ENCODE measurements around the gene RALGPS2. TPM values are rescaled to one million over a fixed set of nuclear protein-coding genes. Genes with fewer than 3 reads are reported as not detected.

The RALGPS2 gene
- polyA plus RNA-seq (2012; ENCODE audit: missing spikeins) = 0.81 TPM

GRCh38 chr1:178724728-178725465, at the start of gene RALGPS2:
TSS of gene RALGPS2 (plus strand) at chr1:178725244. CDS start at chr1:178776765, 51,521 bp downstream.
- DNase-seq (ENCODE audit: insufficient read length) (peak; percentile 37), FAIRE-seq (no peak)
- TF ChIP-seq TAF1 (IDR thresholded peaks at IDR 0.05; ENCODE audit: borderline replicate concordance, low read depth, low read length) (no peak), POLR2A (IDR thresholded peaks at IDR 0.05; ENCODE audit: low read depth, low read length) (no peak), POLR2AphosphoS5 (IDR thresholded peaks at IDR 0.05; ENCODE audit: low read depth, low read length) (no peak)

GRCh38 chr1:178679237-178679636, 45.8 kb upstream of the RALGPS2 start:
- TF ChIP-seq POLR2A (IDR thresholded peaks at IDR 0.05; ENCODE audit: low read depth, low read length) = no peak
- TF ChIP-seq POLR2AphosphoS5 (IDR thresholded peaks at IDR 0.05; ENCODE audit: low read depth, low read length) = no peak
- no peak for TF ChIP-seq TAF1 (IDR thresholded peaks at IDR 0.05; ENCODE audit: borderline replicate concordance, low read depth, low read length)
- FAIRE-seq (no peak), DNase-seq (ENCODE audit: insufficient read length) (no peak)

GRCh38 chr1:178682429-178682828, 42.6 kb upstream of the RALGPS2 start:
- TF ChIP-seq POLR2AphosphoS5 (IDR thresholded peaks at IDR 0.05; ENCODE audit: low read depth, low read length) = no peak
- no peak for TF ChIP-seq TAF1 (IDR thresholded peaks at IDR 0.05; ENCODE audit: borderline replicate concordance, low read depth, low read length)
- TF ChIP-seq POLR2A (IDR thresholded peaks at IDR 0.05; ENCODE audit: low read depth, low read length) = no peak
- FAIRE-seq (no peak), DNase-seq (ENCODE audit: insufficient read length) (no peak)

- TF ChIP-seq TAF1 (IDR thresholded peaks at IDR 0.05; ENCODE audit: borderline replicate concordance, low read depth, low read length) = no peak
- TF ChIP-seq POLR2A (IDR thresholded peaks at IDR 0.05; ENCODE audit: low read depth, low read length) = no peak
- no peak for TF ChIP-seq POLR2AphosphoS5 (IDR thresholded peaks at IDR 0.05; ENCODE audit: low read depth, low read length)
- FAIRE-seq (no peak), DNase-seq (ENCODE audit: insufficient read length) (no peak)
Measured at GRCh38 chr1:178682886-178683285, 42.2 kb upstream of the RALGPS2 start.

GRCh38 chr1:178683291-178683690, 41.8 kb upstream of the RALGPS2 start:
- FAIRE-seq (no peak), DNase-seq (ENCODE audit: insufficient read length) (no peak)
- no peak for TF ChIP-seq POLR2AphosphoS5 (IDR thresholded peaks at IDR 0.05; ENCODE audit: low read depth, low read length)
- no peak for TF ChIP-seq TAF1 (IDR thresholded peaks at IDR 0.05; ENCODE audit: borderline replicate concordance, low read depth, low read length)
- no peak for TF ChIP-seq POLR2A (IDR thresholded peaks at IDR 0.05; ENCODE audit: low read depth, low read length)

- DNase-seq (ENCODE audit: insufficient read length) (no peak), FAIRE-seq (no peak)
- TF ChIP-seq TAF1 (IDR thresholded peaks at IDR 0.05; ENCODE audit: borderline replicate concordance, low read depth, low read length) (no peak), POLR2AphosphoS5 (IDR thresholded peaks at IDR 0.05; ENCODE audit: low read depth, low read length) (no peak), POLR2A (IDR thresholded peaks at IDR 0.05; ENCODE audit: low read depth, low read length) (no peak)
Measured at GRCh38 chr1:178684111-178684510, 40.9 kb upstream of the RALGPS2 start.

- FAIRE-seq (no peak), DNase-seq (ENCODE audit: insufficient read length) (no peak)
- TF ChIP-seq POLR2A (IDR thresholded peaks at IDR 0.05; ENCODE audit: low read depth, low read length) = no peak
- no peak for TF ChIP-seq POLR2AphosphoS5 (IDR thresholded peaks at IDR 0.05; ENCODE audit: low read depth, low read length)
- no peak for TF ChIP-seq TAF1 (IDR thresholded peaks at IDR 0.05; ENCODE audit: borderline replicate concordance, low read depth, low read length)
Measured at GRCh38 chr1:178684542-178685000, 40.5 kb upstream of the RALGPS2 start.

- TF ChIP-seq POLR2AphosphoS5 (IDR thresholded peaks at IDR 0.05; ENCODE audit: low read depth, low read length) = no peak
- no peak for TF ChIP-seq POLR2A (IDR thresholded peaks at IDR 0.05; ENCODE audit: low read depth, low read length)
- TF ChIP-seq TAF1 (IDR thresholded peaks at IDR 0.05; ENCODE audit: borderline replicate concordance, low read depth, low read length) = no peak
- no peak for DNase-seq (ENCODE audit: insufficient read length)
- FAIRE-seq = no peak
Measured at GRCh38 chr1:178686407-178686806, 38.6 kb upstream of the RALGPS2 start.

- TF ChIP-seq TAF1 (IDR thresholded peaks at IDR 0.05; ENCODE audit: borderline replicate concordance, low read depth, low read length) = no peak
- no peak for TF ChIP-seq POLR2A (IDR thresholded peaks at IDR 0.05; ENCODE audit: low read depth, low read length)
- TF ChIP-seq POLR2AphosphoS5 (IDR thresholded peaks at IDR 0.05; ENCODE audit: low read depth, low read length) = no peak
- no peak for DNase-seq (ENCODE audit: insufficient read length)
- no peak for FAIRE-seq
Measured at GRCh38 chr1:178688244-178688643, 36.8 kb upstream of the RALGPS2 start.

GRCh38 chr1:178689769-178690168, 35.3 kb upstream of the RALGPS2 start:
- FAIRE-seq = no peak
- TF ChIP-seq POLR2AphosphoS5 (IDR thresholded peaks at IDR 0.05; ENCODE audit: low read depth, low read length) = no peak
- TF ChIP-seq POLR2A (IDR thresholded peaks at IDR 0.05; ENCODE audit: low read depth, low read length) = no peak
- no peak for TF ChIP-seq TAF1 (IDR thresholded peaks at IDR 0.05; ENCODE audit: borderline replicate concordance, low read depth, low read length)
- no peak for DNase-seq (ENCODE audit: insufficient read length)

GRCh38 chr1:178690496-178690895, 34.5 kb upstream of the RALGPS2 start:
- FAIRE-seq (no peak), DNase-seq (ENCODE audit: insufficient read length) (no peak)
- TF ChIP-seq POLR2A (IDR thresholded peaks at IDR 0.05; ENCODE audit: low read depth, low read length) (no peak), POLR2AphosphoS5 (IDR thresholded peaks at IDR 0.05; ENCODE audit: low read depth, low read length) (no peak), TAF1 (IDR thresholded peaks at IDR 0.05; ENCODE audit: borderline replicate concordance, low read depth, low read length) (no peak)
